Brain microvascular endothelial cell (primary cell): ENCODE measurements around the gene ZBTB18.

Experiments used
- DNase-seq: peaks from one replicate; pipeline ENCODE4 v3.0.0-alpha.2; 2020
- H3K27ac ChIP-seq: fragments of 250-450 bp; sonication (Bioruptor Pico); 2 replicates; pipeline ENCODE4 v1.5.1; 2020; ENCODE audit warnings: mild to moderate bottlenecking, moderate library complexity
- H3K27me3 ChIP-seq: fragments of 250-450 bp; sonication (Bioruptor Pico); replicated peaks from 2 replicates; pipeline ENCODE4 v1.5.1; 2020; ENCODE audit warnings: mild to moderate bottlenecking
- H3K36me3 ChIP-seq: fragments of 250-450 bp; sonication (Bioruptor Pico); replicated peaks from 2 replicates; pipeline ENCODE4 v1.5.1; 2020; ENCODE audit warnings: mild to moderate bottlenecking
- H3K4me3 ChIP-seq: 2 replicates; pipeline ENCODE4 v1.5.1; 2011; ENCODE audit warnings: low read depth, mild to moderate bottlenecking, control low read depth, low read length, moderate library complexity
- in situ Hi-C: cut with HindIII; loops from 2 replicates; pipeline ENCODE4 v1.10.0; 2017; ENCODE audit warnings: low sequenced_read_pairs, low pct_ligation_motif_present
- TF ChIP-seq, protein P1 (sequence below): IDR thresholded peaks from 2 replicates; pipeline ENCODE4 v1.5.1; 2011; ENCODE audit warnings: low read depth, mild to moderate bottlenecking, moderate library complexity, low read length, control low read depth, inconsistent platforms; ENCODE audit errors: missing control alignments

The ZBTB18 gene

GRCh38 chr1:244050835-244051444 lies at the start of gene ZBTB18:
TSS of gene ZBTB18 (plus strand) at chr1:244051283. CDS start at chr1:244051432, 149 bp downstream.
- no peak within 1 kb of the TSS for H3K27ac ChIP-seq

DNA sequence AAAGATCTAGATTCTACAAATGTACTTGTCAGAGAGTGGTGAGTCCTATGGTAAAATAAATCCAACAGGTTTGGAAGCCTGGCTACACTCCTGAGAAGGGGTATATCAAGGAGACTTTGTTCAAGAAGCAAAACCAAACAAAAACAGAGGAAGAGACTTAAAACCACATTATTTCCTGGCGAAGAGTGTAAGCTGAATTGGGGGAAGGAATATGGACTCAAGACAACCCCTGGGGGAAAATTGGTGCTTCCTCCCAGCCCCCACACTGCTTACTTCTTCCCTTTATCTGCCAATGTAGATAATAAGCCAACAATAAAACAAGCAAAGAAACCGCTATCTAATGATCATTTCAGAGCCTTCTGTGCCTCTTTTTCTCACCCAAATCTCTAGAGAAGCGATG lies 48.4 kb upstream of the ZBTB18 start:
- Histone ChIP-seq H3K27ac (no peak overlapping the region), H3K4me3 (no peak overlapping the region), H3K27me3 (no peaks in the 10 kb centered on the region), H3K36me3 (no peaks in the 10 kb centered on the region)
- DNase-seq, result no peak
- in situ Hi-C loops, result no loop called here
- TF ChIP-seq, protein P1, sequence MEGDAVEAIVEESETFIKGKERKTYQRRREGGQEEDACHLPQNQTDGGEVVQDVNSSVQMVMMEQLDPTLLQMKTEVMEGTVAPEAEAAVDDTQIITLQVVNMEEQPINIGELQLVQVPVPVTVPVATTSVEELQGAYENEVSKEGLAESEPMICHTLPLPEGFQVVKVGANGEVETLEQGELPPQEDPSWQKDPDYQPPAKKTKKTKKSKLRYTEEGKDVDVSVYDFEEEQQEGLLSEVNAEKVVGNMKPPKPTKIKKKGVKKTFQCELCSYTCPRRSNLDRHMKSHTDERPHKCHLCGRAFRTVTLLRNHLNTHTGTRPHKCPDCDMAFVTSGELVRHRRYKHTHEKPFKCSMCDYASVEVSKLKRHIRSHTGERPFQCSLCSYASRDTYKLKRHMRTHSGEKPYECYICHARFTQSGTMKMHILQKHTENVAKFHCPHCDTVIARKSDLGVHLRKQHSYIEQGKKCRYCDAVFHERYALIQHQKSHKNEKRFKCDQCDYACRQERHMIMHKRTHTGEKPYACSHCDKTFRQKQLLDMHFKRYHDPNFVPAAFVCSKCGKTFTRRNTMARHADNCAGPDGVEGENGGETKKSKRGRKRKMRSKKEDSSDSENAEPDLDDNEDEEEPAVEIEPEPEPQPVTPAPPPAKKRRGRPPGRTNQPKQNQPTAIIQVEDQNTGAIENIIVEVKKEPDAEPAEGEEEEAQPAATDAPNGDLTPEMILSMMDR, result no peak

More at GRCh38 chr1:244050835-244051444, at the start of gene ZBTB18:
- DNase-seq, result peak; percentile 62
- TF ChIP-seq, protein P1, result no peak
- Histone ChIP-seq H3K36me3 (peaks cover 13% of the 10 kb centered on the region), H3K4me3 (peak within 1 kb of the TSS; percentile 70), H3K27me3 (no peaks in the 10 kb centered on the region)
- in situ Hi-C loops, result no loop called here

DNA sequence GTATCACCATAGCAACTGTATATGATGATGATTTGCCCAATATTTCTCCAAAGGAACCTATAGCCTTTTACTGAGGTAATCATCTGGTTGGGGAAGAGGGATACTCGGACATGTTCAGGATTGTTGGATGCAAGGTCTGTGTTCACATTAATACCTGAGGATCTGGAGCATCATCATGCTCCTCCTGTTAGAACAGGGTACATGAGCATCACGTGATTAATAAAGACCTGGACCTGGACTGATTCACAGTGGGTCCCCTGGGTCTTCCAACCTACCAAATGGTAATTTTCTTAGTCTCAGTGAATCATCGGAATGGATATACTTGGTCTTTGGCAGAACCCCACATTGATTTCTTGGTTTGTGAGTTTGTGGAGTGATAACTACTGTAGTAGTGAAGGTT lies 45.6 kb upstream of the ZBTB18 start:
- no peak for DNase-seq
- TF ChIP-seq, protein P1, result no peak
- no peaks in the 10 kb centered on the region for H3K36me3 ChIP-seq
- H3K27ac ChIP-seq, result no peak overlapping the region
- no peak overlapping the region for H3K4me3 ChIP-seq
- H3K27me3 ChIP-seq, result no peaks in the 10 kb centered on the region
- in situ Hi-C loops, result no loop called here

DNA sequence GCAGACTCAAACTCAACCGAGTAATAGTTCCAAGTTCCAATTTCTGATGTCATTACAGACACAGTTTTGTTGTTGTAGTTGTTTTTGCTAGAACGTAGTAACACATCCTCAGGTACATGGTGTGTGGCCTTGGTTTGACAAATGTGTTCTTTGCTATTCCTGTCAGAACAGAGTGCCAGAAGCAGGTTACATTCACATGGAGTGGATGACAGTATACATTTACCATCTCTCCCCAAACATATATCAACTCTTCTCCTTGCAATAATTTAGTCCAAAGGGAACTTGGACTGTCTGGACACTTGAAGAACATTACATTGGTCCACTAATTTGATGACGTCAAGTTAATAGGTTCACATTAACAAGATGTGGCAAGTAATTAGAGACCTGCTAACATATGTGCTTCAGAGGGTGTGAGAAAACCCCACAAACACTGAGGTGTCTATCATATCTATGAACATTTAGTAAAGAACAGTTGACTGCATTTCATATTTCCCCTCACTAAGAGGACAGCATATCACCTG lies 44.6 kb upstream of the ZBTB18 start:
- in situ Hi-C loops, result no loop called here
- no peak overlapping the region for H3K4me3 ChIP-seq
- H3K36me3 ChIP-seq, result no peaks in the 10 kb centered on the region
- DNase-seq, result no peak
- TF ChIP-seq, protein P1, result no peak
- no peaks in the 10 kb centered on the region for H3K27me3 ChIP-seq
- no peak overlapping the region for H3K27ac ChIP-seq

- Histone ChIP-seq H3K36me3 (no peaks in the 10 kb centered on the region), H3K27ac (no peak overlapping the region), H3K27me3 (no peaks in the 10 kb centered on the region), H3K4me3 (no peak overlapping the region)
- no peak for DNase-seq
- TF ChIP-seq, protein P1, result no peak
- in situ Hi-C loops, result no loop called here
Observed at GRCh38 chr1:244006961-244007360, 44.1 kb upstream of the ZBTB18 start.

DNA sequence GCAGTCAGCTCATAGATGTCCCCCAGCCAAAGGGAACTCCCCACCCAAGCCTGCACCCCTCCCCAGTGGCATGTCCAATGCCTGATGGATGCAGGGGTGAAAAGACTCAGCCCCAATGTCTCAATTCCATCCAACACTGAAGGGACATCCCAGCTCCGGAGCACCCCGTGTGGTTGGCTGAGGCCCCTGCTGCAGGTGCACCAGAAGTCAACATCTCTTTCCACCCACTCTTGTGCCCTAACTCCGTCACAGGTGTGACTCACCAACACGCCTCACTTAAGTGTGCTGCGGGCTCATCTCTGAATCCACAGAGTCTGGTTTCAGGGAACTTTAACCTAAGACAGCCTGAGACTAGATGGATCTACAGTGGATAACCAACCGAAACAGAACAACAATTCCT lies 40.9 kb upstream of the ZBTB18 start:
- no peak overlapping the region for H3K27ac ChIP-seq
- TF ChIP-seq, protein P1, result peak; percentile 43
- no peak overlapping the region for H3K4me3 ChIP-seq
- H3K27me3 ChIP-seq, result no peaks in the 10 kb centered on the region
- no peak for DNase-seq
- in situ Hi-C loops, result no loop called here
- H3K36me3 ChIP-seq, result no peaks in the 10 kb centered on the region
